Activated CD8-positive, alpha-beta memory T cell treated with anti-CD3 and anti-CD28 coated beads, Interleukin-2, amount 50 U/mL, for 1 hour (primary cell): Measurements from ENCODE around the gene UNKL.

Experiments used
- DNase-seq: peaks from one replicate; pipeline ENCODE4 v3.0.0-alpha.2; 2020; ENCODE audit errors: extremely low read depth

The UNKL gene

GRCh38 chr16:1401061-1401757 lies 13.3 kb downstream of the UNKL start:
- no peak for DNase-seq

- DNase-seq = no peak
Observed at GRCh38 chr16:1398826-1399581, 15.5 kb downstream of the UNKL start.

DNA sequence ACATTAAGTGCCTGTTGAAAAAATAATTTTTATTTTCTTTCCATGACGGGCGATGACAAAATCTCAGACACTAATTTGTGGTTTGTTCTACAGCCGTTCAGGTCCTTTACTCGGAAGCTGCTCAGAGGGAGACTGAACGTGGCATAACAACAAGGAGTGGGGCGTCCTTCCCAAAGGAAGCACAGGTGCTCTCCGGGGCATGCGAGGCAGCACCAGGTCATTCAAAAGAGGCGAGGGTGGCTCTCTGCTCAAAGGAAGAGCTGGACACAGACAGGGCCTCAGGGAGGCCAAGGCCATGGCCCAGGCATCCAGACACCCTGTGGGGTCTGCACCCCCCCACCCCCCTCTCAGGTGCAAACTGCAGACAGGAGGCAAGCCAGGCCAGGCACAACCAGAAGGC lies 16.2 kb downstream of the UNKL start:
- no peak for DNase-seq

DNA sequence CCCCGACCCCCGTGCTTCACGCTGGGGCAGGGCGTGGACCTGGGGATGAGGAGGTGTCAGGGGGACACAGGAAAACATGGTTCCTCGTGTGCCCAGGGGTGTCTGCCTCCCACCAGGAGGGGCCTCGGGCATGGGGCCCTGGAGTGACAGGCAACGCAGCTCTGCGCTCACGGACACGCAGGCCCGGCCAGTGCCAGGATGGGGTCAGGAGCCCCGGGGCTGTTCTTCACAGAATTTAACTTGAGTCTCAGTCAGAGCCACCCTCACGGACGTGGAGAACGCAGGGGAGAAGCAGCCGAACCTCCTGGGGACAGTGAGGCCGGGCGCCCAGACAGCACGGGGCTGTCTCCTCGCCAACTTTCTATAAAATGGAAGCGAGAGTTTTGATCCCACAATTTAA lies 16.7 kb downstream of the UNKL start:
- DNase-seq = no peak

- DNase-seq = no peak
Observed at GRCh38 chr16:1395444-1396031, 19.0 kb downstream of the UNKL start.

GRCh38 chr16:1394367-1394951 lies 20.0 kb downstream of the UNKL start:
- DNase-seq = no peak

GRCh38 chr16:1393613-1394176 lies 20.8 kb downstream of the UNKL start:
- no peak for DNase-seq

DNA sequence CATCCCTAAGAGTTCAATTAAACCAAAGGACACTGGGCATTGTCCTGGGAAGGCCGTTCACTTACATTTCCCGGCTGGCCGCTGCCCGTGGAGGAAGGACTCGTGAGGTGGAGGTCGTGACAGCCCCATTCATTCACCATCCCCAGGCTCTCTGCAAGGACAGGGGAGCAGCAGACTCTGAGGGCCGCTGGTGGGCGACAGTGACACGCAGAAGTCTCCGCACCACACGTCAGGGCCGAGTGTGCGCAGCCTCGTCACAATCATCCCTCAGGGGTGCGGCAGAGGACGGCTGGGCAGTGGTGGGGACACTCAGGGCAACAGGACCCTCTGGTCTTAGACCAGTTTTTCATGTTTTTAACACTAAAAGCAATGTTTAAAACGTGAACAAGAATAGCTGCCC lies 21.7 kb downstream of the UNKL start:
- no peak for DNase-seq

DNA sequence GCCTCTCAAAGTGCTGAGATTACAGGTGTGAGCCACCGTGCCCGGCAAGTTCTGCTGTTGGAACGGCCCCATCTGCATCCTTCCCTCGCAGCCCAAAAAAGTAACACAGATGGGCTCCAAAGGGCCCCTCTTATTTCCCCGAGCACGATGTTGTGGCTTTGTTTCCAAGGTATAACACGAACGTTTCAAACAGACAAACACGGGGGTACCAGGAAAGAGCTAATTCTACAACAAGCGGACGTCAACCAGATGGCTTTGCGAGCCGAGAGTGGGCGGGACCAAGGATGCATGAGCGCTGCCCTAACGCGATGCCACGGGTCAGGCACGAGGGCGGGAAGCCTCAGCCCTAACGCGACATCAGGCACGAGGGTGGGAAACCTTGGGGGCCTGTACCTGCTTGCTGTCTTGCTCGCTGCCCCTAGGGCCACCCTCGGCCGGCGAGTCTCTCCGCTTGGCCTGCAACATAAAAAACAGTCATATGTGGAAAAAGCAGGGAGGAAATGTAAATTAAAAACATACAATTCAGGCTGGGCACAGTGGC lies 24.2 kb downstream of the UNKL start:
- no peak for DNase-seq

DNA sequence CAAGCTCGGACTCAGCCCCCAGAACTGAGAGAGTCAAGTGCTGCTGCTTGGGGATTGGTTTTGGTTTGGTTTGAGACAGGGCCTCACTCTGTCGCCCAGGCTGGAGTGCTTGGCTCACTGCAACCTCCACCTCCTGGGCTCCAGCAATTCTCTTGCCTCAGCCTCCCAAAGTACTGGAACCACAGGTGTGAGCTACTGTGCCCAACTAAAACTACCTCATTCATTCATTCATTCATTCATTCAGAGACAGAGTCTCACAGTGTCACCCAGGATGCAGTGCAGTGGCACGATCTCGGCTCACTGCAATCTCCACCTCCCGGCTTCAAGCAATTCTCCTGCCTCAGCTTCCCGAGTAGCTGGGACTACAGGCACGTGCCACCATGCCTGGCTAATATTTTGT lies 24.7 kb downstream of the UNKL start:
- no peak for DNase-seq

DNA sequence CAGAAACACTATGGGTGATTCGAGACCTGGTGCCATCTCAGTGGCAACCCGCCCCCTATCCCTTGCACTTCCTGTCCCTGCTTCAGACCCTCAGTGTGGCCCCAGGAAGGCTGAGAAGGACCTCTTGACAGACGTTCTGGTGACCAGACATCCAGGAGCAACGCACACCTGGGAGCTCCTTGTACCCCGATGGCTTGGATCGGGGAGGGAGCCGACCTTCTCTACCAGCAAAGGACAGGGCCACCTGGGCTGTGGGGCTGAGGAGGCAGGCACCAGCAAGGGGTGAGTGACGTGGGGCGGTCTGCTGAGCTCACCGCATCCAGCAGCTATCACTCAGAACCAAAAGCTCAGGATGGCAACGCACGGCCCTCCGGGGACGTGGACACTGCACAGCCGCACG lies 27.2 kb downstream of the UNKL start:
- no peak for DNase-seq

GRCh38 chr16:1385232-1385631 lies 29.3 kb downstream of the UNKL start:
- DNase-seq = no peak

DNA sequence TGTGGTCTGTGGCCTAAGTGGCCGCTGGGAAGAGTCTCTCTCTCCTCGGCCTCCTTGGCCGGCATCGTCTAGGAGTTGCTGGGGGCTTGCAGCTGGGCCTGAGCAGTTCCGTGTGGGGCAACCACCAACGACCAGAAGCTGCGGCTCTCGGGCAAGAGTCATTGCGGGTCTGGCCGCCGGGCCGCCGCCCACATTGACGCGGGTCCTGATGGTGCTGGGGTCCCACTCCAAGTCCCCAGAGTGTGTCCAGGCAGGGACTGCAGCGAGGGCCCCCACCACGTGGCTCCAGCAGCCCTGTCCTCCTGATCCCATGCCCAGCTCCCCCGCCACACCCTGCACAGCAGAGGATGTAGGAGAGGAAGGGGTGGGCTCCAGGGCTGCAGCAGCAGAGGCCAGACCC lies 30.9 kb downstream of the UNKL start:
- no peak for DNase-seq

DNA sequence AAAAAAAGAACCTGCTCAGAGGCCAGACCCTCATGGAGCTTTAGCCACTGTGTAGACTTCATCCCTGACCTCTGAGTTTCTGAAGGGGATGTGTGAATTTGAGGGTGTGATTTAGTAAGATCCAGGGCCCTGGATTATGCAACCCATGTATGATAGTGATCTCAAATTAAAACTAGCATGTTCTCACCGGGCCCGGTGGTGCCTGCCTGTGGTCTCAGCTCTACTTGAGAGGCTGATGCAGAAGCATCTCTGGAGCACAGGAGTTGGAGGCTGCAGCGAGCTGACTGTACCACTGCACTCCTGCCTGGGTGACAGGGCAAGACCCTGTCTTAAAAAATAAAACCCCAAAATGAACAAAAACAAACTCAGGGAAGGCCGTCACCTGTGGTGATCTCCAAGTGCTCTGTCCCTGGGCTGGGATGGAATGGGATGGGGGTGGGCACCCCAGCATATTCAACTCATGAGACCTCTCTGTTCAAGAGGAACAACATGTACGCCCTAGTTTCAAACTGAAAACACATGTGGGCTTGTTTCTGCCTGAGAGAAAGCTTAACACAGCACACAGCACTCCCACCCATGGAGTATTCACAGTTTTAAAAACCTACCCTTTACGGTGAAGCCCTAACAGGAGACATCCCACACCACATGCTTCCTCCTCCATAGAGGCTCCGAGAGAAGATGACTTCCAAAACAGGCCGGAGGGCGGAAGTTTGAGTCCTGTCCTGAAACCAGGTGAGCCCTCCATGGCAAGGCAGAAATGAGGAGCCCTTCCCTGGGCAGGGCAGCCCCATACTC lies 32.7 kb downstream of the UNKL start:
- no peak for DNase-seq

- no peak for DNase-seq
Observed at GRCh38 chr16:1380195-1380594, 34.3 kb downstream of the UNKL start.

DNA sequence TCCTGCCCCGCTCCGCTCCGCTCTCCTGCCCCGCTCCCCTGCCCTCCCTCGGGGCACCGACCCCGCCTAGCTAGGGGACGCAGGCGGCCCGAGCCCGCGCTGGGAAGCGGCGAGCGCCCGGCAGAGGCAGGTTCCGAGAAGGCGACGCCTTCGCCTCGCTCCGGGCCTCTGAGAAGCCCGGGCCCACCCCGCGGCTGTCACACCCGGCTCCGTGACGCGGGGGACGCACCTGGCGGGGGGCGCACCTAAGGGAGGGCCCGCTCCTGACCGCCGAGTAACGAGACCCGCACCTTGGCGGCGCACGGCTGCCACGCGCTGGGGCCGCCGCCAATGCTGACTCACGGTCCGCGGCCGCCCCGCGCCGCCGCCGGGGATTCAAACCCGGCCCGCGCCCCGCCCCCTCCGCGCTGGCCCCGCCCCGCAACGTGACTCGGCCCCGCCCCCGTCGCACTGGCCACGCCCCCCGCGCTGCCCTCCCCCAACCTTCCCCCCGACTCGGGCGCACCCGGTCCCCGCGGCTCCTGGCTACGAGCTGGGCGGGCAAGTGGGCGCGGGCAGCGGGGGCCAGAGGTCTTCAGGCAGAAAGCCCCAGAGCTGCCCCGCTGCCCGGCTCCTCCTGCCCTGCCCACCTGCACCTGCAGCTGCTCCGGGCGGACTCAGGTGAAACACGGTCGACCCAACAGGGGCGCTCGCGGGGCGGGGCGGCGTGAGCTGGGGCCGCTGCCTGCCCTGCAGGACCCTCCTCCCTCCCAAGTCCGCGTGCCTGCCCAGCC lies 35.0 kb downstream of the UNKL start:
- DNase-seq = no peak

GRCh38 chr16:1378804-1379303 lies 35.6 kb downstream of the UNKL start:
- no peak for DNase-seq

GRCh38 chr16:1378087-1378803 lies 36.3 kb downstream of the UNKL start:
- DNase-seq = no peak

GRCh38 chr16:1377406-1378010 lies 37.0 kb downstream of the UNKL start:
- DNase-seq = no peak
